GM13976 (cell line): Measurements from ENCODE around the gene PRMT1.

Experiments
- DNase-seq: peaks from one replicate; pipeline ENCODE4 v3.0.0; 2012; ENCODE audit warnings: low spot score
- CTCF ChIP-seq: IDR thresholded peaks from 2 replicates; pipeline ENCODE4 v1.5.1; 2012; ENCODE audit warnings: borderline replicate concordance, mild to moderate bottlenecking; ENCODE audit not compliant: insufficient read depth; ENCODE audit errors: extremely low read depth, missing control alignments, control extremely low read depth
- in situ Hi-C: fragments of 300-500 bp; cut with MboI; formaldehyde crosslinking; loops from one replicate; pipeline ENCODE4 v1.12.0; 2022; ENCODE audit warnings: low sequenced_read_pairs, mixed read lengths, inconsistent platforms; ENCODE audit not compliant: unreplicated experiment

PRMT1 gene

GRCh38 chr19:49690079-49690655, 13.1 kb downstream of the PRMT1 start:
- TF ChIP-seq CTCF, result no peak
- in situ Hi-C loops, result no loop called here
- no peak for DNase-seq

GRCh38 chr19:49690656-49691242, 13.7 kb downstream of the PRMT1 start, which contains the start of gene CPT1C:
TSS of gene CPT1C (plus strand) at chr19:49691116. CDS start at chr19:49692253, 1,137 bp downstream.
- DNase-seq, result peak; percentile 73

GRCh38 chr19:49691243-49692146, 14.4 kb downstream of the PRMT1 start:
- in situ Hi-C loops, result no loop called here
- DNase-seq, result no peak
- TF ChIP-seq CTCF, result no peak

More at GRCh38 chr19:49690656-49691242, 13.7 kb downstream of the PRMT1 start, which contains the start of gene CPT1C:
- in situ Hi-C loops, result no loop called here
- no peak for TF ChIP-seq CTCF

GRCh38 chr19:49692147-49692506, 15.1 kb downstream of the PRMT1 start:
- no peak for DNase-seq
- no peak for TF ChIP-seq CTCF
- in situ Hi-C loops, result no loop called here

GRCh38 chr19:49696115-49696514, 19.0 kb downstream of the PRMT1 start:
- DNase-seq, result no peak
- in situ Hi-C loops, result no loop called here
- no peak for TF ChIP-seq CTCF

GRCh38 chr19:49696865-49697264, 19.8 kb downstream of the PRMT1 start:
- in situ Hi-C loops, result no loop called here
- no peak for TF ChIP-seq CTCF
- no peak for DNase-seq
